IMR-90 (cell line): Measurements from ENCODE around the gene ISLR2. TPM values are rescaled to one million over a fixed set of nuclear protein-coding genes. Genes with fewer than 3 reads are reported as not detected.

Experiments used
- ATAC-seq: fragments of 200-7000 bp; cut with Tn5 transposase; 2 replicates; pipeline ENCODE4 v1.9.1; 2020; ENCODE audit warnings: low read depth, mild to moderate bottlenecking, moderate library complexity
- BruUV-seq: library from RNA; stranded (reverse); fragments of 400-500 nt; replicated peaks from 2 replicates; lab custom pipeline; 2021; lab: Mats Ljungman, UMichigan
- CTCF ChIA-PET: fragments of 300-600 bp; formaldehyde crosslinking; extraction: SDS; loops from one replicate; lab custom pipeline; 2021; ENCODE audit warnings: antibody characterized with exemption; lab: Yijun Ruan, JAX
- POLR2A ChIA-PET: fragments of 300-600 bp; sonication (Branson Sonifier 250); formaldehyde crosslinking; loops from one replicate; lab custom pipeline; 2022; ENCODE audit warnings: antibody characterized with exemption; ENCODE audit not compliant: unreplicated experiment; lab: Charles Lee
- DNase-seq: peaks from one replicate; pipeline ENCODE4 v3.0.0; 2013
- H2AFZ ChIP-seq: replicated peaks from 2 replicates; pipeline ENCODE3; 2013; ENCODE audit warnings: low read length, mild to moderate bottlenecking; ENCODE audit not compliant: poor library complexity
- H2AK5ac ChIP-seq: 2 replicates; pipeline ENCODE4 v1.6.1; 2013; ENCODE audit warnings: low read depth, low read length, inconsistent platforms
- H2AK9ac ChIP-seq: replicated peaks from 2 replicates; pipeline ENCODE3; 2013; ENCODE audit warnings: mild to moderate bottlenecking, low read depth, low read length, moderate library complexity; ENCODE audit not compliant: poor library complexity
- H2BK120ac ChIP-seq: 2 replicates; pipeline ENCODE4 v1.6.1; 2013; ENCODE audit warnings: low read depth, low read length, inconsistent platforms
- H2BK15ac ChIP-seq: 3 replicates; pipeline ENCODE4 v1.6.1; 2013; ENCODE audit warnings: low read depth, low read length, inconsistent platforms
- H2BK20ac ChIP-seq: 2 replicates; pipeline ENCODE4 v1.6.1; 2013; ENCODE audit warnings: low read depth, mild to moderate bottlenecking, inconsistent platforms, low read length, moderate library complexity
- H2BK5ac ChIP-seq: 2 replicates; pipeline ENCODE4 v1.6.1; 2013; ENCODE audit warnings: mild to moderate bottlenecking, low read depth, low read length, inconsistent platforms; ENCODE audit not compliant: poor library complexity, severe bottlenecking
- H3K14ac ChIP-seq: replicated peaks from 2 replicates; pipeline ENCODE4 v1.6.1; 2013; ENCODE audit warnings: low read depth, low read length, inconsistent platforms
- H3K18ac ChIP-seq: 2 replicates; pipeline ENCODE4 v1.6.1; 2013; ENCODE audit warnings: low read depth, low read length, control low read depth
- H3K23ac ChIP-seq: 2 replicates; pipeline ENCODE4 v1.6.1; 2013; ENCODE audit warnings: low read depth, low read length, inconsistent platforms
- H3K27ac ChIP-seq: 2 replicates; pipeline ENCODE4 v1.5.1; 2013; ENCODE audit warnings: mild to moderate bottlenecking, control low read depth, low read length; ENCODE audit not compliant: insufficient read depth
- H3K27me3 ChIP-seq: 2 replicates; pipeline ENCODE4 v1.6.1; 2013; ENCODE audit warnings: low read length; ENCODE audit not compliant: control insufficient read depth, insufficient read depth
- H3K36me3 ChIP-seq: 2 replicates; pipeline ENCODE4 v1.6.1; 2013; ENCODE audit warnings: low read length, mixed read lengths; ENCODE audit not compliant: control insufficient read depth, insufficient read depth
- H3K4ac ChIP-seq: 2 replicates; pipeline ENCODE4 v1.6.1; 2013; ENCODE audit warnings: low read depth, low read length, inconsistent platforms
- H3K4me1 ChIP-seq: 2 replicates; pipeline ENCODE4 v1.6.1; 2013; ENCODE audit warnings: low read length, mixed read lengths; ENCODE audit not compliant: control insufficient read depth, insufficient read depth
- H3K4me2 ChIP-seq: 2 replicates; pipeline ENCODE4 v1.6.1; 2013; ENCODE audit warnings: low read depth, mild to moderate bottlenecking, control low read depth, low read length, moderate library complexity
- H3K4me3 ChIP-seq: 2 replicates; pipeline ENCODE4 v1.5.1; 2013; ENCODE audit warnings: low read depth, mild to moderate bottlenecking, control low read depth, low read length, moderate library complexity; ENCODE audit not compliant: insufficient read depth
- H3K56ac ChIP-seq: 2 replicates; pipeline ENCODE4 v1.6.1; 2013; ENCODE audit warnings: low read length, inconsistent platforms; ENCODE audit not compliant: insufficient read depth; ENCODE audit errors: extremely low read depth
- H3K79me1 ChIP-seq, 2 experiments: 2 replicates each; pipeline ENCODE4 v1.6.1; 2013; ENCODE audit warnings: low read length in 2 of 2, inconsistent platforms in 1 of 2, low read depth in 1 of 2
- H3K9ac ChIP-seq: 2 replicates; pipeline ENCODE4 v1.6.1; 2013; ENCODE audit warnings: low read depth, low read length, control low read depth
- H3K9me1 ChIP-seq: 2 replicates; pipeline ENCODE4 v1.6.1; 2013; ENCODE audit warnings: low read length, inconsistent platforms; ENCODE audit not compliant: insufficient read depth
- H3K9me3 ChIP-seq: 2 replicates; pipeline ENCODE4 v1.6.1; 2013; ENCODE audit warnings: low read length; ENCODE audit not compliant: control insufficient read depth, insufficient read depth
- H4K20me1 ChIP-seq: 2 replicates; pipeline ENCODE4 v1.6.1; 2013; ENCODE audit warnings: low read length, inconsistent platforms; ENCODE audit not compliant: insufficient read depth
- H4K5ac ChIP-seq: 2 replicates; pipeline ENCODE4 v1.6.1; 2013; ENCODE audit warnings: mild to moderate bottlenecking, low read depth, low read length, control low read depth
- H4K8ac ChIP-seq, 2 experiments: 2 replicates each; pipeline ENCODE4 v1.6.1; 2013; ENCODE audit warnings: low read depth in 2 of 2, low read length in 2 of 2, control low read depth in 1 of 2, inconsistent platforms in 1 of 2
- H4K91ac ChIP-seq: 2 replicates; pipeline ENCODE4 v1.6.1; 2013; ENCODE audit warnings: low read depth, low read length, inconsistent platforms; ENCODE audit not compliant: insufficient read depth
- BHLHE40 ChIP-seq: fragments of 150-350 bp; IDR thresholded peaks from 2 replicates; pipeline ENCODE4 v1.6.1; 2016; ENCODE audit warnings: mild to moderate bottlenecking, low read depth, low read length
- CTCF ChIP-seq: conservative IDR thresholded peaks from 2 replicates; pipeline ENCODE4 v1.5.1; 2012; ENCODE audit warnings: mild to moderate bottlenecking, low read depth, low read length, improper control_type of control experiment
- MAZ ChIP-seq: IDR thresholded peaks from 2 replicates; pipeline ENCODE4 v1.6.1; 2012; ENCODE audit warnings: low read depth, mild to moderate bottlenecking, low read length, improper control_type of control experiment, moderate library complexity, borderline replicate concordance
- RAD21 ChIP-seq: IDR thresholded peaks from 2 replicates; pipeline ENCODE4 v1.6.1; 2012; ENCODE audit warnings: low read length, improper control_type of control experiment
- RCOR1 ChIP-seq: IDR thresholded peaks from 2 replicates; pipeline ENCODE4 v1.6.1; 2012; ENCODE audit warnings: mild to moderate bottlenecking, low read length, improper control_type of control experiment; ENCODE audit not compliant: insufficient replicate concordance
- USF2 ChIP-seq: fragments of 150-350 bp; IDR thresholded peaks from 2 replicates; pipeline ENCODE4 v1.6.1; 2017; ENCODE audit warnings: mild to moderate bottlenecking, antibody characterized with exemption, low read length, low read depth
- WGBS, 2 experiments: methylation state at CpG; one replicate each; pipeline versions ENCODE4 v1.1.5 to v1.1.7; 2013; ENCODE audit warnings: missing lambda C conversion rate in 2 of 2; ENCODE audit not compliant: insufficient read length in 1 of 2; ENCODE audit errors: extremely low coverage in 2 of 2; 5-methylcytosine and 5-hydroxymethylcytosine counted together
- dilution Hi-C: fragments of 300-500 bp; cut with HindIII; formaldehyde crosslinking; loops from one replicate; pipeline ENCODE4 v1.14.3; 2018; ENCODE audit warnings: low sequenced_read_pairs; ENCODE audit not compliant: unreplicated experiment
- in situ Hi-C: fragments of 300-500 bp; cut with MboI; formaldehyde crosslinking; loops from 3 replicates; pipeline ENCODE4 v1.14.3; 2019; ENCODE audit warnings: low sequenced_read_pairs, inconsistent platforms, mixed read lengths
- intact Hi-C: fragments of 100-400 bp; cut with micrococcal nuclease; formaldehyde crosslinking; loops from 2 replicates; pipeline ENCODE4 v1.10.0; 2022
- polyA plus RNA-seq, 3 experiments: library from polyadenylated mRNA; depleted of rRNA; stranded (reverse); fragments of >200 nt; gene quantifications; 2 replicates each; pipeline ENCODE4 v1.2.3, GENCODE V29; 2012; ENCODE audit warnings: low replicate concordance in 1 of 3
- total RNA-seq: library from RNA; depleted of rRNA; stranded (reverse); fragments of >200 nt; gene quantifications from 2 replicates; pipeline ENCODE4 v1.2.3, GENCODE V29; 2012

Gene ISLR2
- total and polyA plus RNA-seq, 2 of the 4 experiments (the other 2 are of a cell fraction) = not detected

DNA sequence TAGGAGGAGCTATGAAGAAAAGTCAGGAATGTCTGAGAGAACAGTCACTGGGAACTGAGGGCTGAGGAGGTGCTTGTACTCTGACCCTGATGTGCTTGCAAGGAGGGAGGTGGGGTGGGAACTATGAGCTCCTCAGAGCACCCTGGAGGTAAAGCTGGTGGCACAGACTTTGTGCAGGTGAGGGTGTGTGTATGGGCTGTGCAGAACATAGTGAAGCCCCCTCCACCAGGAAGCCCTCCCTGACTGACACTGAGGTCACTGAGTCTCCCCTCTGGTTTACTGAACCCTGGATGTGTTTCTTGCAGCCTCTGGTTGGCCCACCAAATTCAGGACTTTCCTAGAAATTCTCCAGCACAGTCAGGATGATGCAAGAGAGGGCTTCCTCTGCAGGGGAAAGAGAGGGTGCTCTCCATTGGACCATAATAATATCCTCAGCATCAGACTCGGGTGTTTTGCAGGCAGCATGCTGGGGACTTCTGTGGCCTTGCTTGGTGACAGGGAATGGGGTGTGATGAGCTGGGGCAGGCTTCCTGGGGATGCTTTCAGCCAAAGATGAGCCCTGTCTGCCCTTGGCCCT lies 41.7 kb downstream of the ISLR2 start:
- no peak overlapping the region for H3K9ac ChIP-seq
- CTCF ChIA-PET = no interaction called here
- H3K27me3 ChIP-seq = peaks cover 30% of the 10 kb centered on the region
- H3K79me1 ChIP-seq = no peaks in the 10 kb centered on the region
- H2AK9ac ChIP-seq = no peak overlapping the region
- H3K18ac ChIP-seq = no peak overlapping the region
- no peak overlapping the region for H3K14ac ChIP-seq
- H4K5ac ChIP-seq = no peak overlapping the region
- H3K56ac ChIP-seq = no peak overlapping the region
- H4K20me1 ChIP-seq = no peaks in the 10 kb centered on the region; the same call in 1 of the 2 replicates
- H4K8ac ChIP-seq = no peak overlapping the region
- H3K4me1 ChIP-seq = peaks cover 15% of the 10 kb centered on the region
- H4K91ac ChIP-seq = no peak overlapping the region
- in situ Hi-C loops = no loop called here
- no peak overlapping the region for H2BK120ac ChIP-seq
- H3K4me3 ChIP-seq = no peak overlapping the region
- no peak overlapping the region for H3K27ac ChIP-seq
- no peak overlapping the region for H2BK15ac ChIP-seq
- dilution Hi-C loops = no loop called here
- no peak overlapping the region for H3K23ac ChIP-seq
- no peaks in the 10 kb centered on the region for H3K9me3 ChIP-seq
- H3K4ac ChIP-seq = no peak overlapping the region
- BruUV-seq = no TSS peak
- TF ChIP-seq CTCF = no peak
- TF ChIP-seq RCOR1 = no peak
- TF ChIP-seq BHLHE40 = no peak
- no peak for TF ChIP-seq RAD21
- TF ChIP-seq USF2 = no peak
- TF ChIP-seq MAZ = no peak
- H3K4me2 ChIP-seq = no peak overlapping the region
- ATAC-seq (no peak), DNase-seq (no peak)
- H3K36me3 ChIP-seq = no peaks in the 10 kb centered on the region
- WGBS, 2 experiments = no CpG with 5 or more reads among the region's 1 CpG
- no peak overlapping the region for H2AFZ ChIP-seq
- H2BK5ac ChIP-seq = no peak overlapping the region
- no peaks in the 10 kb centered on the region; the same call in 1 of the 2 replicates for H3K9me1 ChIP-seq
- no peak overlapping the region for H2BK20ac ChIP-seq
- H2AK5ac ChIP-seq = no peak overlapping the region
- intact Hi-C loops = no loop called here
- POLR2A ChIA-PET = no interaction called here
